GM21825 (cell line): ENCODE data around the gene STX10.

Experiments used
- ATAC-seq: cut with Tn5 transposase; IDR thresholded peaks from one replicate; pipeline ENCODE4 v1.9.1; 2021; ENCODE audit warnings: mild to moderate bottlenecking, moderate library complexity; ENCODE audit not compliant: unreplicated experiment

STX10 gene

GRCh38 chr19:13146763-13147563 lies 3.2 kb downstream of the STX10 start:
- no peak for ATAC-seq

GRCh38 chr19:13139633-13140311 lies 10.4 kb downstream of the STX10 start:
- no peak for ATAC-seq

GRCh38 chr19:13138916-13139198 lies 11.3 kb downstream of the STX10 start:
- no peak for ATAC-seq

- no peak for ATAC-seq
Observed at GRCh38 chr19:13138171-13138915, 11.8 kb downstream of the STX10 start.

GRCh38 chr19:13137290-13137794 lies 12.8 kb downstream of the STX10 start:
- ATAC-seq = no peak

- no peak for ATAC-seq
Observed at GRCh38 chr19:13135068-13136062, 14.8 kb downstream of the STX10 start.

- ATAC-seq = no peak
Observed at GRCh38 chr19:13134626-13135025, 15.5 kb downstream of the STX10 start.

- ATAC-seq = no peak
Observed at GRCh38 chr19:13133241-13133870, 16.8 kb downstream of the STX10 start.

- ATAC-seq = no peak
Observed at GRCh38 chr19:13132471-13133180, 17.5 kb downstream of the STX10 start.

- no peak for ATAC-seq
Observed at GRCh38 chr19:13130886-13131490, 19.2 kb downstream of the STX10 start.

GRCh38 chr19:13129384-13129783 lies 20.8 kb downstream of the STX10 start:
- no peak for ATAC-seq

- no peak for ATAC-seq
Observed at GRCh38 chr19:13128583-13128982, 21.6 kb downstream of the STX10 start.

- ATAC-seq = no peak
Observed at GRCh38 chr19:13127811-13128575, 22.2 kb downstream of the STX10 start.

- no peak for ATAC-seq
Observed at GRCh38 chr19:13127051-13127450, 23.1 kb downstream of the STX10 start.

- no peak for ATAC-seq
Observed at GRCh38 chr19:13122980-13123957, 26.9 kb downstream of the STX10 start.

- ATAC-seq = no peak
Observed at GRCh38 chr19:13122275-13122878, 27.8 kb downstream of the STX10 start.
